Right lobe of liver (tissue), 4 donors: ENCODE data around the gene CHMP2B.

Experiments
- POLR2A ChIP-seq: fragments of 450-650 bp; IDR thresholded peaks from one replicate; pipeline ENCODE4 v1.6.1; 2017; ENCODE audit warnings: antibody characterized with exemption, mild to moderate bottlenecking
- TF ChIP-seq, protein P1 (sequence below), 4 donors: fragments of 200-600 bp in 3 of 4; fragments of 450-650 bp in 1 of 4; IDR thresholded peaks; one replicate each; pipeline versions ENCODE4 v1.5.1 to v1.8.0; 2016 to 2022; ENCODE audit warnings: antibody characterized with exemption in 4 of 4, mild to moderate bottlenecking in 2 of 4
- donor health status: DM: no; HTN: no; CAD: no.
- donor health status: DM: no; HTN: no; CAD: no.
- donor health status: DM: no; HTN: yes; CAD: no.

GRCh38 chr3:87198774-87199173 is 28.3 kb upstream of the CHMP2B start:
- no peak for TF ChIP-seq POLR2A
- TF ChIP-seq, protein P1, sequence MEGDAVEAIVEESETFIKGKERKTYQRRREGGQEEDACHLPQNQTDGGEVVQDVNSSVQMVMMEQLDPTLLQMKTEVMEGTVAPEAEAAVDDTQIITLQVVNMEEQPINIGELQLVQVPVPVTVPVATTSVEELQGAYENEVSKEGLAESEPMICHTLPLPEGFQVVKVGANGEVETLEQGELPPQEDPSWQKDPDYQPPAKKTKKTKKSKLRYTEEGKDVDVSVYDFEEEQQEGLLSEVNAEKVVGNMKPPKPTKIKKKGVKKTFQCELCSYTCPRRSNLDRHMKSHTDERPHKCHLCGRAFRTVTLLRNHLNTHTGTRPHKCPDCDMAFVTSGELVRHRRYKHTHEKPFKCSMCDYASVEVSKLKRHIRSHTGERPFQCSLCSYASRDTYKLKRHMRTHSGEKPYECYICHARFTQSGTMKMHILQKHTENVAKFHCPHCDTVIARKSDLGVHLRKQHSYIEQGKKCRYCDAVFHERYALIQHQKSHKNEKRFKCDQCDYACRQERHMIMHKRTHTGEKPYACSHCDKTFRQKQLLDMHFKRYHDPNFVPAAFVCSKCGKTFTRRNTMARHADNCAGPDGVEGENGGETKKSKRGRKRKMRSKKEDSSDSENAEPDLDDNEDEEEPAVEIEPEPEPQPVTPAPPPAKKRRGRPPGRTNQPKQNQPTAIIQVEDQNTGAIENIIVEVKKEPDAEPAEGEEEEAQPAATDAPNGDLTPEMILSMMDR (IDR thresholded peaks at IDR 0.05), result no peak
